HepG2 (cell line): ENCODE measurements around the gene OR2B2. TPM values are rescaled to one million over a fixed set of nuclear protein-coding genes. Genes with fewer than 3 reads are reported as not detected.
A peak's percentile ranks its signal among the peaks of the same experiment; 100 is the strongest.

Experiments
- ATAC-seq: fragments of 200-7000 bp; cut with Tn5 transposase; 3 replicates; pipeline ENCODE4 v1.9.1; 2020; ENCODE audit warnings: mild to moderate bottlenecking, moderate library complexity
- BruUV-seq: library from RNA; stranded (reverse); fragments of 400-500 nt; replicated peaks from 2 replicates; lab custom pipeline; 2021; lab: Mats Ljungman, UMichigan
- CTCF ChIA-PET: fragments of 300-600 bp; formaldehyde crosslinking; extraction: SDS; loops from one replicate; lab custom pipeline; 2021; ENCODE audit warnings: low total read pairs, inconsistent platforms, low intra/inter-chr PET ratio; lab: Yijun Ruan, JAX
- POLR2A ChIA-PET: fragments of 350-600 bp; sonication (Branson Sonifier 250); formaldehyde crosslinking; loops from one replicate; lab custom pipeline; 2020; ENCODE audit warnings: antibody characterized with exemption, inconsistent platforms; lab: Yijun Ruan, JAX
- DNase-seq: peaks from one replicate; pipeline ENCODE4 v3.0.0-alpha.2; 2015; ENCODE audit warnings: low spot score
- FAIRE-seq: peaks from 3 replicates; lab custom pipeline; 2011; peaks lifted over from hg19 to GRCh38; lab: Jason Lieb, UNC
- H2AFZ ChIP-seq: one replicate; pipeline ENCODE4 v1.6.1; 2011; ENCODE audit warnings: low read length, inconsistent platforms
- H3K27ac ChIP-seq: fragments of 300-600 bp; 3 replicates; pipeline ENCODE4 v1.8.0; 2011; ENCODE audit warnings: mixed run types, mild to moderate bottlenecking, mixed read lengths, low read length, inconsistent platforms; ENCODE audit not compliant: insufficient read depth; ENCODE audit errors: extremely low read length
- H3K27me3 ChIP-seq, 2 experiments: fragments of 200-600 bp in 1 of 2; 2 replicates in 1 of 2; 3 replicates in 1 of 2; pipeline versions ENCODE4 v1.6.0 to v1.8.0; 2011; ENCODE audit warnings: low read length in 2 of 2, mild to moderate bottlenecking in 2 of 2, moderate library complexity in 2 of 2, inconsistent platforms in 1 of 2; ENCODE audit not compliant: insufficient read depth in 2 of 2, control insufficient read depth in 1 of 2
- H3K36me3 ChIP-seq, 2 experiments: fragments of 200-600 bp in 1 of 2; replicated peaks in 1 of 2; 2 replicates in 1 of 2; 3 replicates in 1 of 2; pipeline versions ENCODE4 v1.5.1 to v1.8.0; 2011; ENCODE audit warnings: low read length in 2 of 2, inconsistent platforms in 1 of 2; ENCODE audit not compliant: insufficient read depth in 2 of 2, control insufficient read depth in 1 of 2
- H3K4me1 ChIP-seq: 2 replicates; pipeline ENCODE4 v1.5.1; 2012; ENCODE audit warnings: low read length, inconsistent platforms; ENCODE audit not compliant: insufficient read depth
- H3K4me2 ChIP-seq: 2 replicates; pipeline ENCODE4 v1.6.0; 2011; ENCODE audit warnings: low read depth, low read length, inconsistent platforms
- H3K4me3 ChIP-seq, 3 experiments: fragments of 200-600 bp in 1 of 3; sonication (generic), shearing (Covaris generic) in 1 of 3; replicated peaks in 1 of 3; 2 replicates each; pipeline ENCODE4 v1.5.1; 2011 to 2016; ENCODE audit warnings: low read length in 3 of 3, inconsistent platforms in 2 of 3, low read depth in 2 of 3, mild to moderate bottlenecking in 2 of 3, control low read depth in 1 of 3, mixed read lengths in 1 of 3; ENCODE audit not compliant: insufficient read depth in 1 of 3
- H3K79me2 ChIP-seq: one replicate; pipeline ENCODE4 v1.6.1; 2011; ENCODE audit warnings: low read length, inconsistent platforms; ENCODE audit not compliant: insufficient read depth
- H3K9ac ChIP-seq: 2 replicates; pipeline ENCODE4 v1.6.0; 2011; ENCODE audit warnings: mild to moderate bottlenecking, low read depth, low read length, inconsistent platforms; ENCODE audit not compliant: insufficient read depth
- H3K9me3 ChIP-seq: 2 replicates; pipeline ENCODE4 v1.5.1; 2012; ENCODE audit warnings: mild to moderate bottlenecking, low read length
- H4K20me1 ChIP-seq: 2 replicates; pipeline ENCODE4 v1.6.0; 2011; ENCODE audit warnings: inconsistent platforms, mild to moderate bottlenecking, low read length, moderate library complexity; ENCODE audit not compliant: insufficient read depth
- AHR ChIP-seq: IDR thresholded peaks from 2 replicates; pipeline ENCODE4 v1.6.1; 2018; ENCODE audit warnings: missing genetic modification reagents, missing compliant biosample characterization
- FOSL1 ChIP-seq: sonication (generic); formaldehyde crosslinking; IDR thresholded peaks from 2 replicates; pipeline ENCODE4 v1.9.0; 2021; ENCODE audit warnings: missing genetic modification reagents, borderline replicate concordance
- FOSL2 ChIP-seq: sonication (generic); formaldehyde crosslinking; IDR thresholded peaks from 2 replicates; pipeline ENCODE4 v1.4.0; 2020; ENCODE audit warnings: missing genetic modification reagents
- GATAD2A ChIP-seq: IDR thresholded peaks from 2 replicates; pipeline ENCODE4 v1.6.1; 2016
- KLF16 ChIP-seq, 2 experiments: sonication (generic) in 1 of 2; formaldehyde crosslinking in 1 of 2; IDR thresholded peaks; 2 replicates each; pipeline versions ENCODE4 v1.6.1 to v1.8.0; 2016 to 2023; ENCODE audit warnings: missing genetic modification reagents in 2 of 2, missing compliant biosample characterization in 1 of 2
- KMT2A ChIP-seq: sonication (generic); formaldehyde crosslinking; IDR thresholded peaks from 2 replicates; pipeline ENCODE4 v1.4.0; 2020; ENCODE audit warnings: missing genetic modification reagents
- MLX ChIP-seq: IDR thresholded peaks from 2 replicates; pipeline ENCODE4 v1.6.1; 2016
- NFYB ChIP-seq: sonication (generic); formaldehyde crosslinking; IDR thresholded peaks from 2 replicates; pipeline ENCODE4 v1.4.0; 2020; ENCODE audit warnings: missing genetic modification reagents
- NONO ChIP-seq, 2 experiments: fragments of 450-650 bp in 1 of 2; sonication (generic) in 1 of 2; formaldehyde crosslinking in 1 of 2; IDR thresholded peaks in 1 of 2; conservative IDR thresholded peaks in 1 of 2; 2 replicates each; pipeline versions ENCODE4 v1.6.1 to v1.8.0; 2017 to 2022; ENCODE audit warnings: mild to moderate bottlenecking in 1 of 2, missing genetic modification reagents in 1 of 2, moderate library complexity in 1 of 2
- ONECUT2 ChIP-seq: sonication (generic); formaldehyde crosslinking; IDR thresholded peaks from 2 replicates; pipeline ENCODE4 v1.4.0; 2020; ENCODE audit warnings: missing genetic modification reagents
- PHF8 ChIP-seq: sonication (generic); formaldehyde crosslinking; IDR thresholded peaks from 2 replicates; pipeline ENCODE4 v1.5.0; 2020; ENCODE audit warnings: missing genetic modification reagents
- SMARCC2 ChIP-seq: fragments of 450-650 bp; IDR thresholded peaks from 2 replicates; pipeline ENCODE4 v1.6.1; 2017; ENCODE audit warnings: antibody characterized with exemption, mild to moderate bottlenecking
- SP140L ChIP-seq: sonication (generic); formaldehyde crosslinking; IDR thresholded peaks from 2 replicates; pipeline ENCODE4 v1.4.0; 2020; ENCODE audit warnings: missing genetic modification reagents, borderline replicate concordance
- TFDP2 ChIP-seq: sonication (generic); formaldehyde crosslinking; IDR thresholded peaks from 2 replicates; pipeline ENCODE4 v1.4.0; 2020; ENCODE audit warnings: missing genetic modification reagents
- ZFP36L1 ChIP-seq: sonication (generic); formaldehyde crosslinking; IDR thresholded peaks from 2 replicates; pipeline ENCODE4 v1.8.0; 2022; ENCODE audit warnings: mild to moderate bottlenecking, missing genetic modification reagents, moderate library complexity
- ZMYM4 ChIP-seq: sonication (generic); formaldehyde crosslinking; IDR thresholded peaks from 2 replicates; pipeline ENCODE4 v1.8.1; 2023; ENCODE audit warnings: mild to moderate bottlenecking, missing genetic modification reagents
- ZNF501 ChIP-seq: sonication (generic); formaldehyde crosslinking; IDR thresholded peaks from 2 replicates; pipeline ENCODE4 v1.5.1; 2020; ENCODE audit warnings: mild to moderate bottlenecking, moderate library complexity, missing genetic modification reagents
- ZNF530 ChIP-seq: sonication (generic); formaldehyde crosslinking; IDR thresholded peaks from 2 replicates; pipeline ENCODE4 v1.5.0; 2020; ENCODE audit warnings: low read depth, mild to moderate bottlenecking, missing genetic modification reagents
- ZNF572 ChIP-seq: sonication (generic); formaldehyde crosslinking; IDR thresholded peaks from 2 replicates; pipeline ENCODE4 v1.5.1; 2020; ENCODE audit warnings: mild to moderate bottlenecking, missing genetic modification reagents
- WGBS: methylation state at CpG from one replicate; pipeline ENCODE4 v1.1.6; 2017; ENCODE audit warnings: low lambda C conversion rate; 5-methylcytosine and 5-hydroxymethylcytosine counted together
- in situ Hi-C: cut with HindIII; loops from 2 replicates; pipeline ENCODE4 v1.10.0; 2017; ENCODE audit warnings: low pct_unique_long_range_greater_than_20kb; ENCODE audit not compliant: extremely low pct_ligation_motif_present
- intact Hi-C: fragments of 100-400 bp; cut with micrococcal nuclease; formaldehyde crosslinking; loops from one replicate; pipeline ENCODE4 v1.10.0; 2022; ENCODE audit not compliant: unreplicated experiment
- polyA plus RNA-seq, 8 experiments: library from polyadenylated mRNA; depleted of rRNA in 3 of 8; stranded (reverse) in 7 of 8; unstranded in 1 of 8; fragments of >200 nt; fragmentation: Illumina TruSeq in 4 of 8; extraction: Trizol in 4 of 8; gene quantifications; 2 replicates each; pipeline versions ENCODE4 v1.2.1 to v1.2.3, GENCODE V29; 2011 to 2016; ENCODE audit warnings: low read depth in 4 of 8, missing spikeins in 1 of 8, mixed read lengths in 1 of 8; ENCODE audit not compliant: insufficient read depth in 1 of 8
- total RNA-seq, 5 experiments: library from RNA; depleted of rRNA; stranded (reverse); fragments of >200 nt; fragmentation: Illumina TruSeq; extraction: Trizol; gene quantifications; 2 replicates each; pipeline ENCODE4 v1.2.3, GENCODE V29; 2016; ENCODE audit warnings: low read depth in 1 of 5
- TF ChIP-seq, protein P1 (sequence below): IDR thresholded peaks from 2 replicates; pipeline ENCODE4 v1.6.1; 2016

OR2B2 gene
- total and polyA plus RNA-seq, 2 of the 13 experiments (the other 11 are each of a cell fraction or from before 2014, with no cell fraction given) = not detected

DNA sequence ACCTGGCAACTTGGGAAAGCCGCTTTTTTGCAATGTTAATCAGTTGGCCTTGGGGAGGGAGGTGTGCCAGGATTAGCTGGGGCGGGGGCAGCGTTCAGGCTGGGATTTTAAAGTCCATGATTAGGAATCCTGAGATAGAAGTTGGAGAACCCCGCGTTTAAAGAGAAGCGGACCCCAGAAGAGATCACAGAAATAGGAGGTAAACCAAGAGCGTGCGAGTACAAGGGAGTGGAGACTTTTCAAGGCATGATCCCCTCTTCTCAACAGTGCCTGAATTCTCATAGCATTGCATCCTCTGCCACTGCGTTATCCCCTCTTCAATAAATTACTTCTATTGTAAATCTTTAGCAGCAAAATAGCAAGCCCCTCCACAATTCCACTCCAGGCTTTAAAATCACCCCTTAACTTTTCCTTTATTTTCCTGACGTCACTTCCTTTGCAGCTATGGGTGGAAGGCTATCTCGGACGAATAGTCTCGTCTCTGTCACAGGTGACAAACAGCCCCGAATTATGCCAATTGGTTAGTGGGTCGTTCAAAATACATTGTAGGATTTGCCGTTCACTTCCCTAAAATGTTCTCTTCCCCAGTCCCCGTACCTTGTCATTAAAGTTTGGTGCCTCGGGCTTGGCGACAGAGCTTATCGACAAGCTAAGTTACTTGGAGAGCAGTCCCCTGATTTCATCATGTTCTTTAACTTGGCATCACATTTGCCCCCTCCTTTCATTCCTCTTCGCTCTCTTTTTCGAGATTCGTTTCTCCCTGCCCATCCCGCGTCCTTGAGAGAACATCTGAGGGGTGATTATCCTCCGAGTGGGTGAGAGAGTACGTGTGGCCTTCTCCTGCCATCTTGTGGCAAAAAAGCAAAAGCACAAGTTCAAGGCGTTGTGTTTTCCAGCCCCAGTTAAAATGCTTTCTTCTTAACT is 17.1 kb downstream of the OR2B2 start:
- ATAC-seq (peak; percentile 25), FAIRE-seq (peak; percentile 90), DNase-seq (peak; percentile 85)
- Histone ChIP-seq H3K9me3 (no peaks in the 10 kb centered on the region), H4K20me1 (no peaks in the 10 kb centered on the region), H3K36me3 (no peaks in the 10 kb centered on the region), H2AFZ (peak overlapping the region; percentile 84), H3K4me3 (peak overlapping the region; percentile 72 to 85 (median 76)), H3K4me1 (peaks cover 31% of the 10 kb centered on the region), H3K9ac (peak overlapping the region; percentile 93), H3K27me3 (no peaks in the 10 kb centered on the region; a peak in 1 of 5 replicates), H3K27ac (peak overlapping the region; percentile 96), H3K4me2 (peak overlapping the region; percentile 91), H3K79me2 (no peaks in the 10 kb centered on the region)
- intact Hi-C loops (loop anchor here (1.0 to 10.0 kb wide), 8 partner anchors 76 to 1700 kb away; partner anchors contain the start of gene ZNF184), in situ Hi-C loops (loop anchor here (5.0 to 10.0 kb wide), 3 partner anchors 58 to 380 kb away; a partner anchor contains a TSS)
- ChIA-PET POLR2A (interaction anchor here (0.8 to 5.9 kb wide), 16 partner anchors 29 to 1740 kb away, joined by 3 to 323 read pairs (median 8); partner anchors contain the start of gene ZNF184), CTCF (interaction anchor here (1.3 to 2.6 kb wide), 6 partner anchors 75 to 733 kb away, joined by 3 to 29 read pairs (median 6); no protein-coding TSS in a partner anchor)
- under 1% methylated on average over 28 of the region's 28 CpGs for WGBS
- no TSS peak for BruUV-seq
- TF ChIP-seq ZNF530 (CRISPR knock-in tag) = no peak
- TF ChIP-seq SMARCC2 = no peak
- no peak for TF ChIP-seq FOSL1 (CRISPR knock-in tag)
- 0 out of 2 replicates have a peak, but pooled peaks have one; percentile 63 for TF ChIP-seq ZNF572
- TF ChIP-seq GATAD2A (CRISPR knock-in tag) = no peak
- TF ChIP-seq PHF8 (CRISPR knock-in tag) = peak; percentile 34; the same call in 1 of the 2 replicates
- TF ChIP-seq SP140L (CRISPR knock-in tag) = peak; percentile 16; the same call in 1 of the 2 replicates
- peak; percentile 19 for TF ChIP-seq TFDP2 (CRISPR knock-in tag)
- TF ChIP-seq FOSL2 (CRISPR knock-in tag) = peak; percentile 33; the same call in 1 of the 2 replicates
- TF ChIP-seq NFYB (CRISPR knock-in tag) = peak; percentile 40; the same call in 1 of the 2 replicates
- TF ChIP-seq NONO (IDR thresholded peaks at IDR 0.05) = no peak
- TF ChIP-seq NONO (CRISPR knock-in tag; conservative IDR thresholded peaks at IDR 0.05) = peak; percentile 34
- 0 out of 2 replicates have a peak, but pooled peaks have one; percentile 63 for TF ChIP-seq ZFP36L1 (CRISPR knock-in tag)
- 0 out of 2 replicates have a peak, but pooled peaks have one; percentile 9 for TF ChIP-seq ZMYM4 (CRISPR knock-in tag)
- 0 out of 4 replicates have a peak, but pooled peaks of 1 of the 2 experiments have one; percentile 29 for TF ChIP-seq KLF16 (CRISPR knock-in tag; IDR thresholded peaks at IDR 0.05)
- no peak for TF ChIP-seq MLX (CRISPR knock-in tag)
- TF ChIP-seq AHR (CRISPR knock-in tag) = no peak
- peak; percentile 92 for TF ChIP-seq ZNF501 (CRISPR knock-in tag)
- 0 out of 2 replicates have a peak, but pooled peaks have one; percentile 16 for TF ChIP-seq ONECUT2 (CRISPR knock-in tag)
- TF ChIP-seq KMT2A (CRISPR knock-in tag) = peak; percentile 24
- TF ChIP-seq, protein P1, sequence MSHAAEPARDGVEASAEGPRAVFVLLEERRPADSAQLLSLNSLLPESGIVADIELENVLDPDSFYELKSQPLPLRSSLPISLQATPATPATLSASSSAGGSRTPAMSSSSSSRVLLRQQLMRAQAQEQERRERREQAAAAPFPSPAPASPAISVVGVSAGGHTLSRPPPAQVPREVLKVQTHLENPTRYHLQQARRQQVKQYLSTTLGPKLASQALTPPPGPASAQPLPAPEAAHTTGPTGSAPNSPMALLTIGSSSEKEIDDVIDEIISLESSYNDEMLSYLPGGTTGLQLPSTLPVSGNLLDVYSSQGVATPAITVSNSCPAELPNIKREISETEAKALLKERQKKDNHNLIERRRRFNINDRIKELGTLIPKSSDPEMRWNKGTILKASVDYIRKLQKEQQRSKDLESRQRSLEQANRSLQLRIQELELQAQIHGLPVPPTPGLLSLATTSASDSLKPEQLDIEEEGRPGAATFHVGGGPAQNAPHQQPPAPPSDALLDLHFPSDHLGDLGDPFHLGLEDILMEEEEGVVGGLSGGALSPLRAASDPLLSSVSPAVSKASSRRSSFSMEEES = no peak
